HepG2 (cell line): ENCODE data around the gene FASTKD3. TPM values are rescaled to one million over a fixed set of nuclear protein-coding genes. Genes with fewer than 3 reads are reported as not detected.

ENCODE experiments used
- ATF7 ChIP-seq, 2 experiments: fragments of 450-650 bp in 1 of 2; sonication (generic) in 1 of 2; formaldehyde crosslinking in 1 of 2; IDR thresholded peaks; 2 replicates each; pipeline versions ENCODE4 v1.4.0 to v1.6.1; 2016 to 2020; ENCODE audit warnings: antibody characterized with exemption in 1 of 2, mild to moderate bottlenecking in 1 of 2, missing genetic modification reagents in 1 of 2
- CTCF ChIP-seq: sonication (generic); formaldehyde crosslinking; IDR thresholded peaks from 2 replicates; pipeline ENCODE4 v1.5.0; 2020; ENCODE audit warnings: mild to moderate bottlenecking, missing genetic modification reagents, moderate library complexity
- GATAD2A ChIP-seq: IDR thresholded peaks from 2 replicates; pipeline ENCODE4 v1.6.1; 2016
- HNRNPH1 ChIP-seq: fragments of 200-400 bp; formaldehyde crosslinking; optimal IDR thresholded peaks from 2 replicates; pipeline ENCODE3; 2017; ENCODE audit warnings: mild to moderate bottlenecking, low read depth, low read length
- JUN ChIP-seq: sonication (generic); formaldehyde crosslinking; IDR thresholded peaks from 2 replicates; pipeline ENCODE4 v1.4.0; 2020; ENCODE audit warnings: mild to moderate bottlenecking, missing genetic modification reagents
- MTF2 ChIP-seq: sonication (generic); formaldehyde crosslinking; IDR thresholded peaks from 2 replicates; pipeline ENCODE4 v1.5.0; 2020; ENCODE audit warnings: missing genetic modification reagents, borderline replicate concordance
- MXD3 ChIP-seq: IDR thresholded peaks from 2 replicates; pipeline ENCODE4 v1.6.1; 2016; ENCODE audit warnings: mild to moderate bottlenecking, missing biosample characterization, missing genetic modification reagents
- NFYC ChIP-seq: IDR thresholded peaks from 2 replicates; pipeline ENCODE4 v1.6.1; 2016; ENCODE audit warnings: missing genetic modification reagents, missing compliant biosample characterization
- PREB ChIP-seq: sonication (generic); formaldehyde crosslinking; IDR thresholded peaks from 2 replicates; pipeline ENCODE4 v1.4.0; 2020; ENCODE audit warnings: missing genetic modification reagents
- RAD51 ChIP-seq: fragments of 450-650 bp; IDR thresholded peaks from 2 replicates; pipeline ENCODE4 v1.6.1; 2016; ENCODE audit warnings: borderline replicate concordance
- REL ChIP-seq: sonication (generic); formaldehyde crosslinking; conservative IDR thresholded peaks from 2 replicates; pipeline ENCODE4 v1.8.0; 2022; ENCODE audit warnings: mild to moderate bottlenecking, missing genetic modification reagents, moderate library complexity
- SAP130 ChIP-seq: IDR thresholded peaks from 2 replicates; pipeline ENCODE4 v1.6.1; 2016; ENCODE audit warnings: low read depth
- SIX1 ChIP-seq: sonication (generic); formaldehyde crosslinking; IDR thresholded peaks from 2 replicates; pipeline ENCODE4 v1.4.0; 2020; ENCODE audit warnings: missing genetic modification reagents, borderline replicate concordance
- SMAD9 ChIP-seq: sonication (generic); formaldehyde crosslinking; IDR thresholded peaks from 2 replicates; pipeline ENCODE4 v1.5.1; 2020; ENCODE audit warnings: mild to moderate bottlenecking, missing genetic modification reagents
- SYNCRIP ChIP-seq: fragments of 200-400 bp; formaldehyde crosslinking; IDR thresholded peaks from 2 replicates; pipeline ENCODE4 v1.6.1; 2018; ENCODE audit warnings: mild to moderate bottlenecking, low read depth, low read length; ENCODE audit not compliant: insufficient read depth
- TEF ChIP-seq: sonication (generic); formaldehyde crosslinking; IDR thresholded peaks from 2 replicates; pipeline ENCODE4 v1.5.0; 2020; ENCODE audit warnings: missing genetic modification reagents
- ZC3H4 ChIP-seq: sonication (generic); formaldehyde crosslinking; IDR thresholded peaks from 2 replicates; pipeline ENCODE4 v1.4.0; 2020; ENCODE audit warnings: missing genetic modification reagents, borderline replicate concordance
- ZMAT5 ChIP-seq: sonication (generic); formaldehyde crosslinking; IDR thresholded peaks from 2 replicates; pipeline ENCODE4 v1.5.0; 2020; ENCODE audit warnings: mild to moderate bottlenecking, low read depth, missing genetic modification reagents, borderline replicate concordance
- ZNF20 ChIP-seq: sonication (generic); formaldehyde crosslinking; IDR thresholded peaks from 2 replicates; pipeline ENCODE4 v1.4.0; 2020; ENCODE audit warnings: mild to moderate bottlenecking, moderate library complexity, missing genetic modification reagents
- ZNF230 ChIP-seq: sonication (generic); formaldehyde crosslinking; IDR thresholded peaks from 2 replicates; pipeline ENCODE4 v1.4.0; 2020; ENCODE audit warnings: mild to moderate bottlenecking, missing genetic modification reagents
- ZNF292 ChIP-seq: sonication (generic); formaldehyde crosslinking; IDR thresholded peaks from 2 replicates; pipeline ENCODE4 v1.8.1; 2022; ENCODE audit warnings: mild to moderate bottlenecking, low read depth, missing genetic modification reagents, borderline replicate concordance
- polyA plus RNA-seq, 8 experiments: library from polyadenylated mRNA; depleted of rRNA in 3 of 8; stranded (reverse) in 7 of 8; unstranded in 1 of 8; fragments of >200 nt; fragmentation: Illumina TruSeq in 4 of 8; extraction: Trizol in 4 of 8; gene quantifications; 2 replicates each; pipeline versions ENCODE4 v1.2.1 to v1.2.3, GENCODE V29; 2011 to 2016; ENCODE audit warnings: low read depth in 4 of 8, missing spikeins in 1 of 8, mixed read lengths in 1 of 8; ENCODE audit not compliant: insufficient read depth in 1 of 8
- total RNA-seq, 5 experiments: library from RNA; depleted of rRNA; stranded (reverse); fragments of >200 nt; fragmentation: Illumina TruSeq; extraction: Trizol; gene quantifications; 2 replicates each; pipeline ENCODE4 v1.2.3, GENCODE V29; 2016; ENCODE audit warnings: low read depth in 1 of 5

The FASTKD3 gene
- total and polyA plus RNA-seq, 2 of the 13 experiments (the other 11 are each of a cell fraction or from before 2014, with no cell fraction given): 6.9 to 17.8 TPM

GRCh38 chr5:7849681-7850394 lies 19.0 kb downstream of the FASTKD3 start (continued):
- TF ChIP-seq ATF7 (IDR thresholded peaks at IDR 0.05) (no peak), ATF7 (CRISPR knock-in tag; IDR thresholded peaks at IDR 0.05) (no peak), SYNCRIP (no peak), ZC3H4 (CRISPR knock-in tag) (no peak), MTF2 (CRISPR knock-in tag) (no peak), CTCF (CRISPR knock-in tag) (peak; percentile 61), SIX1 (CRISPR knock-in tag) (no peak), ZNF292 (CRISPR knock-in tag) (no peak), RAD51 (no peak), GATAD2A (CRISPR knock-in tag) (no peak), ZNF230 (CRISPR knock-in tag) (peak; percentile 49; the same call in 1 of the 2 replicates), NFYC (CRISPR knock-in tag) (no peak), SMAD9 (CRISPR knock-in tag) (no peak), JUN (CRISPR knock-in tag) (no peak), ZNF20 (CRISPR knock-in tag) (no peak), HNRNPH1 (no peak), REL (CRISPR knock-in tag) (no peak), PREB (CRISPR knock-in tag) (no peak), SAP130 (CRISPR knock-in tag) (0 out of 2 replicates have a peak, but pooled peaks have one; percentile 26), MXD3 (CRISPR knock-in tag) (peak; percentile 18; the same call in 1 of the 2 replicates), TEF (no peak), ZMAT5 (CRISPR knock-in tag) (no peak)
